HCT116 (cell line): ENCODE measurements around the gene NT5C1A. TPM values are rescaled to one million over a fixed set of nuclear protein-coding genes. Genes with fewer than 3 reads are reported as not detected.

ENCODE experiments used
- ATAC-seq: fragments of 200-7000 bp; cut with Tn5 transposase; 2 replicates; pipeline ENCODE4 v1.9.1; 2020; ENCODE audit warnings: mild to moderate bottlenecking, moderate library complexity
- BruUV-seq: library from RNA; stranded (reverse); fragments of 400-500 nt; replicated peaks from 2 replicates; lab custom pipeline; 2021; lab: Mats Ljungman, UMichigan
- CTCF ChIA-PET: fragments of 300-600 bp; sonication (Branson Sonifier 250); formaldehyde crosslinking; loops from one replicate; lab custom pipeline; 2021; ENCODE audit warnings: antibody characterized with exemption; lab: Charles Lee
- POLR2A ChIA-PET: fragments of 300-600, 350-600 bp; sonication (Branson Sonifier 250); formaldehyde crosslinking; loops from one replicate; lab custom pipeline; 2021; ENCODE audit warnings: antibody characterized with exemption; lab: Charles Lee
- RAD21 ChIA-PET, 2 experiments: fragments of 300-600 bp; sonication (Branson Sonifier 250); formaldehyde crosslinking; loops; one replicate each; lab custom pipeline; 2023; ENCODE audit warnings: low total read pairs in 2 of 2; ENCODE audit not compliant: uncharacterized antibody in 2 of 2, unreplicated experiment in 2 of 2, low non-redundant PET in 1 of 2; lab: Charles Lee
- DNase-seq: peaks from one replicate; pipeline ENCODE4 v3.0.0-alpha.2; 2010; ENCODE audit warnings: low read depth, low spot score
- H2AFZ ChIP-seq: fragments of 200-600 bp; shearing (Covaris generic), sonication (generic); 2 replicates; pipeline ENCODE4 v1.6.1; 2017; ENCODE audit warnings: low read depth, mixed run types, mixed read lengths, antibody characterized with exemption, low read length; ENCODE audit not compliant: poor library complexity, severe bottlenecking
- H3K27ac ChIP-seq: 2 replicates; pipeline ENCODE4 v1.5.1; 2012; ENCODE audit warnings: low read depth, low read length
- H3K27me3 ChIP-seq: fragments of 200-600 bp; sonication (generic); 2 replicates; pipeline ENCODE4 v1.6.1; 2016; ENCODE audit warnings: mixed run types, low read length, mixed read lengths; ENCODE audit not compliant: insufficient read depth
- H3K36me3 ChIP-seq, 2 experiments: fragments of 200-500 bp in 1 of 2; fragments of 200-600 bp in 1 of 2; sonication (Bioruptor generic) in 1 of 2; sonication (generic) in 1 of 2; 2 replicates each; pipeline versions ENCODE4 v1.5.1 to v1.6.1; 2014 to 2016; ENCODE audit warnings: low read length in 2 of 2, inconsistent platforms in 1 of 2, mixed read lengths in 1 of 2, mixed run types in 1 of 2; ENCODE audit not compliant: insufficient read depth in 2 of 2, control insufficient read depth in 1 of 2
- H3K4me1 ChIP-seq, 2 experiments: fragments of 200-600 bp in 1 of 2; sonication (generic) in 1 of 2; 2 replicates each; pipeline versions ENCODE4 v1.5.1 to v1.6.1; 2012 to 2017; ENCODE audit warnings: low read length in 2 of 2, inconsistent platforms in 1 of 2, mild to moderate bottlenecking in 1 of 2, mixed read lengths in 1 of 2, mixed run types in 1 of 2, moderate library complexity in 1 of 2; ENCODE audit not compliant: insufficient read depth in 2 of 2, control insufficient read depth in 1 of 2
- H3K4me2 ChIP-seq: fragments of 200-600 bp; sonication (generic); 2 replicates; pipeline ENCODE4 v1.6.1; 2017; ENCODE audit warnings: mixed run types, low read length, mixed read lengths
- H3K4me3 ChIP-seq, 2 experiments: fragments of 200-600 bp in 1 of 2; sonication (generic) in 1 of 2; replicated peaks in 1 of 2; 2 replicates each; pipeline ENCODE4 v1.5.1; 2011 to 2016; ENCODE audit warnings: low read length in 2 of 2, control low read depth in 1 of 2, low read depth in 1 of 2, mild to moderate bottlenecking in 1 of 2, mixed read lengths in 1 of 2, mixed run types in 1 of 2
- H3K79me2 ChIP-seq: fragments of 200-600 bp; sonication (generic); 2 replicates; pipeline ENCODE4 v1.6.1; 2017; ENCODE audit warnings: mild to moderate bottlenecking, mixed run types, low read length, moderate library complexity, mixed read lengths; ENCODE audit not compliant: insufficient read depth
- H3K9ac ChIP-seq: fragments of 200-600 bp; sonication (generic); 2 replicates; pipeline ENCODE4 v1.6.1; 2016; ENCODE audit warnings: low read length, mixed read lengths
- H3K9me2 ChIP-seq: fragments of 200-600 bp; sonication (generic), shearing (Covaris generic); 2 replicates; pipeline ENCODE4 v1.6.1; 2017; ENCODE audit warnings: mixed run types, mild to moderate bottlenecking, moderate library complexity; ENCODE audit not compliant: insufficient read depth
- H3K9me3 ChIP-seq, 2 experiments: fragments of 200-500 bp in 1 of 2; fragments of 200-600 bp in 1 of 2; sonication (Bioruptor generic) in 1 of 2; sonication (generic) in 1 of 2; 2 replicates each; pipeline ENCODE4 v1.6.1; 2014 to 2017; ENCODE audit warnings: low read length in 2 of 2, mixed read lengths in 2 of 2, inconsistent platforms in 1 of 2, low read depth in 1 of 2, mild to moderate bottlenecking in 1 of 2, mixed run types in 1 of 2, moderate library complexity in 1 of 2; ENCODE audit not compliant: control insufficient read depth in 1 of 2, insufficient read depth in 1 of 2
- H4K20me1 ChIP-seq: fragments of 200-600 bp; sonication (generic), shearing (Covaris generic); 2 replicates; pipeline ENCODE4 v1.6.1; 2017; ENCODE audit warnings: mixed run types, mild to moderate bottlenecking, moderate library complexity; ENCODE audit not compliant: insufficient read depth
- ATF3 ChIP-seq: IDR thresholded peaks from 2 replicates; pipeline ENCODE4 v1.6.1; 2012
- CBX3 ChIP-seq: IDR thresholded peaks from 2 replicates; pipeline ENCODE4 v1.6.1; 2012; ENCODE audit warnings: low read depth
- CEBPB ChIP-seq: IDR thresholded peaks from 2 replicates; pipeline ENCODE4 v1.6.1; 2012; ENCODE audit warnings: low read depth
- CTCF ChIP-seq, 3 experiments: fragments of 200-600 bp in 1 of 3; sonication (generic) in 1 of 3; IDR thresholded peaks in 2 of 3; conservative IDR thresholded peaks in 1 of 3; 2 replicates each; pipeline ENCODE4 v1.5.1; 2012 to 2017; ENCODE audit warnings: low read depth in 2 of 3, low read length in 2 of 3, antibody characterized with exemption in 1 of 3, borderline replicate concordance in 1 of 3, control low read depth in 1 of 3, mild to moderate bottlenecking in 1 of 3, mixed read lengths in 1 of 3, mixed run types in 1 of 3, moderate library complexity in 1 of 3; ENCODE audit not compliant: insufficient read depth in 1 of 3
- EGR1 ChIP-seq: IDR thresholded peaks from 2 replicates; pipeline ENCODE4 v1.6.1; 2012; ENCODE audit warnings: low read depth
- EZH2 ChIP-seq: fragments of 200-600 bp; sonication (generic); IDR thresholded peaks from 2 replicates; pipeline ENCODE4 v1.6.1; 2017; ENCODE audit warnings: antibody characterized with exemption, mixed run types
- EZH2phosphoT487 ChIP-seq: fragments of 200-600 bp; IDR thresholded peaks from 2 replicates; pipeline ENCODE4 v1.6.1; 2018; ENCODE audit warnings: antibody characterized with exemption, borderline replicate concordance
- FOSL1 ChIP-seq: IDR thresholded peaks from 2 replicates; pipeline ENCODE4 v1.6.1; 2012; ENCODE audit warnings: low read depth
- POLR2A ChIP-seq: IDR thresholded peaks from 2 replicates; pipeline ENCODE4 v1.7.0; 2011; ENCODE audit warnings: borderline replicate concordance; ENCODE audit not compliant: insufficient read depth, insufficient read length; ENCODE audit errors: extremely low read depth
- RAD21 ChIP-seq: IDR thresholded peaks from 2 replicates; pipeline ENCODE4 v1.6.1; 2012; ENCODE audit warnings: low read depth, mild to moderate bottlenecking
- SIN3A ChIP-seq: IDR thresholded peaks from 2 replicates; pipeline ENCODE4 v1.6.1; 2012; ENCODE audit warnings: low read depth
- SP1 ChIP-seq: IDR thresholded peaks from 2 replicates; pipeline ENCODE4 v1.6.1; 2012; ENCODE audit warnings: low read depth
- TCF7L2 ChIP-seq: IDR thresholded peaks from 2 replicates; pipeline ENCODE4 v1.7.0; 2011; ENCODE audit warnings: borderline replicate concordance, inconsistent platforms; ENCODE audit not compliant: insufficient read depth, insufficient read length; ENCODE audit errors: extremely low read depth
- YY1 ChIP-seq: IDR thresholded peaks from 2 replicates; pipeline ENCODE4 v1.6.1; 2011; ENCODE audit warnings: low read length, low read depth, moderate library complexity, mild to moderate bottlenecking; ENCODE audit not compliant: insufficient replicate concordance; ENCODE audit errors: extremely low read depth
- ZBTB33 ChIP-seq: IDR thresholded peaks from 2 replicates; pipeline ENCODE4 v1.6.1; 2011; ENCODE audit warnings: mild to moderate bottlenecking, low read length, moderate library complexity; ENCODE audit not compliant: insufficient replicate concordance; ENCODE audit errors: extremely low read depth
- intact Hi-C: fragments of 100-400 bp; cut with micrococcal nuclease; formaldehyde crosslinking; loops from 2 replicates; pipeline ENCODE4 v1.10.0; 2022
- total RNA-seq: library from RNA; stranded (reverse); gene quantifications from one replicate; pipeline ENCODE4 v1.2.1, GENCODE V29; 2021; ENCODE audit not compliant: unreplicated experiment

NT5C1A gene
- total RNA-seq, 1 experiment from 2014 or later: not detected

GRCh38 chr1:39652105-39652504 is 19.8 kb downstream of the NT5C1A start:
- no peak overlapping the region for H2AFZ ChIP-seq
- no peak overlapping the region for H3K4me3 ChIP-seq
- no peaks in the 10 kb centered on the region for H3K36me3 ChIP-seq
- H3K4me1 ChIP-seq: peaks cover 0 to 10% of the 10 kb centered on the region in 2 experiments; a peak in 2 of 4 replicates
- H3K9me2 ChIP-seq: no peaks in the 10 kb centered on the region
- H3K79me2 ChIP-seq: no peaks in the 10 kb centered on the region
- H3K9ac ChIP-seq: no peak overlapping the region
- H4K20me1 ChIP-seq: no peaks in the 10 kb centered on the region
- no peaks in the 10 kb centered on the region for H3K27me3 ChIP-seq
- no peak overlapping the region for H3K27ac ChIP-seq
- intact Hi-C loops: loop anchor here (2.0 kb wide), 1 partner anchor 549 kb away; no protein-coding TSS in a partner anchor
- TF ChIP-seq ATF3 (no peak), ZBTB33 (no peak), FOSL1 (no peak), TCF7L2 (no peak), EZH2phosphoT487 (no peak), CBX3 (no peak), RAD21 (no peak), SIN3A (no peak), CTCF (IDR thresholded peaks at IDR 0.05 in 2 of 3, conservative IDR thresholded peaks at IDR 0.05 in 1 of 3; ENCODE audit: borderline replicate concordance in 1 of 3, insufficient read depth in 1 of 3, low read depth in 2 of 3, low read length in 2 of 3) (no peak), EZH2 (no peak), POLR2A (no peak), YY1 (no peak), SP1 (no peak), EGR1 (no peak), CEBPB (no peak)
- RAD21 ChIA-PET: no interaction called here
- no TSS peak for BruUV-seq
- no peaks in the 10 kb centered on the region for H3K9me3 ChIP-seq
- ATAC-seq (no peak), DNase-seq (no peak)
- CTCF ChIA-PET: interaction anchor here (0.6 to 3.4 kb wide), 2 partner anchors 45 to 531 kb away, joined by 3 to 36 read pairs; no protein-coding TSS in a partner anchor
- no peak overlapping the region for H3K4me2 ChIP-seq
- POLR2A ChIA-PET: no interaction called here
